ENCODE measurements around the gene BAHCC1. TPM values are rescaled to one million over a fixed set of nuclear protein-coding genes. Genes with fewer than 3 reads are reported as not detected.
A peak's percentile ranks its signal among the peaks of the same experiment; 100 is the strongest.
"Not testable (repeated sequence)": the region's sequence is repeated elsewhere in the genome, so short reads cannot be mapped to it uniquely, and the experiment has no call there.

Gene BAHCC1
- total and polyA plus RNA-seq, 10 of the 15 experiments (the other 5 are each of a cell fraction or from before 2014, with no cell fraction given): 0.03 to 0.14 (median 0.11) TPM; not detected in 6

GRCh38 chr17:81359218-81359617 is 36.0 kb upstream of the BAHCC1 start (continued):
- no peak for TF ChIP-seq ZBTB40 (IDR thresholded peaks at IDR 0.05; ENCODE audit: borderline replicate concordance)

- peak in 1 of 2 experiments; percentile 43; a peak in 1 of 4 replicates for TF ChIP-seq BHLHE40 (IDR thresholded peaks at IDR 0.05; ENCODE audit: borderline replicate concordance in 1 of 2, low read depth in 2 of 2, low read length in 1 of 2)
- Histone ChIP-seq H3K4me1 (ENCODE audit: control insufficient read depth, insufficient read depth, low read length) (peaks cover 12% of the 10 kb centered on the region), H3K27me3 (replicated peaks in 1 of 2; ENCODE audit: control insufficient read depth in 2 of 2, insufficient read depth in 2 of 2, low read length in 1 of 2) (peaks cover 2 to 10% of the 10 kb centered on the region in 2 experiments; a peak in 1 of 4 replicates)
- H3K9me3 ChIP-seq (replicated peaks; ENCODE audit: control insufficient read depth, insufficient read depth, low read length); intact Hi-C loops (cut with micrococcal nuclease; ENCODE audit: unreplicated experiment); BruUV-seq (replicated peaks); H3K9ac ChIP-seq (ENCODE audit: control insufficient read depth, insufficient read depth, low read length); H4K20me1 ChIP-seq (ENCODE audit: control insufficient read depth, insufficient read depth); POLR2A ChIA-PET; FAIRE-seq; H2AFZ ChIP-seq (ENCODE audit: control insufficient read depth, low read depth, low read length); RAD21 ChIA-PET (ENCODE audit: unreplicated experiment); H3K79me2 ChIP-seq (ENCODE audit: control insufficient read depth, insufficient read depth, low read length); in situ Hi-C loops (cut with MboI); CTCF ChIA-PET; ATAC-seq; H3K36me3 ChIP-seq (ENCODE audit: control insufficient read depth in 2 of 2, insufficient read depth in 2 of 2, low read length in 1 of 2); H3K4me3 ChIP-seq; DNase-seq (ENCODE audit: low read depth, low spot score); H3K27ac ChIP-seq (ENCODE audit: control insufficient read depth, insufficient read depth); H3K4me2 ChIP-seq (ENCODE audit: control insufficient read depth, insufficient read depth); SMC1A ChIA-PET (ENCODE audit: uncharacterized antibody, unreplicated experiment): not testable (repeated sequence)
- 34% methylated on average over 7 of the region's 7 CpGs for WGBS (ENCODE audit: insufficient coverage, insufficient replicate concordance, low lambda C conversion rate, missing lambda C conversion rate)
Observed at GRCh38 chr17:81362001-81362400, 33.3 kb upstream of the BAHCC1 start.
